ENCODE measurements around the gene MCM6.

MCM6 gene

GRCh38 chr2:135905679-135906078, 29.4 kb upstream of the MCM6 start:
- no peaks in the 10 kb centered on the region for H3K79me2 ChIP-seq (ENCODE audit: insufficient read depth, low read length)
- no peak overlapping the region for H3K4me2 ChIP-seq (ENCODE audit: low read depth, low read length, poor library complexity, severe bottlenecking)

GRCh38 chr2:135904341-135904989, 28.2 kb upstream of the MCM6 start:
- Histone ChIP-seq H2AFZ (ENCODE audit: low read depth, low read length, severe bottlenecking) (no peak overlapping the region), H3K36me3 (ENCODE audit: low read length) (peaks cover 33% of the 10 kb centered on the region), H3F3A (ENCODE audit: insufficient read depth) (peaks cover 9% of the 10 kb centered on the region; the same call in 1 of the 2 replicates), H3K9ac (ENCODE audit: low read length) (no peak overlapping the region), H3K9me3 (ENCODE audit: insufficient read depth, low read length) (no peaks in the 10 kb centered on the region), H3K79me2 (ENCODE audit: insufficient read depth, low read length) (no peaks in the 10 kb centered on the region), H3K4me2 (ENCODE audit: low read depth, low read length, poor library complexity, severe bottlenecking) (no peak overlapping the region), H3K4me3 (ENCODE audit: insufficient read depth, low read length, poor library complexity, severe bottlenecking) (no peak overlapping the region), H3K27ac (ENCODE audit: low read depth, low read length) (no peak overlapping the region), H3K9me2 (replicated peaks; ENCODE audit: insufficient read depth, low read length) (no peaks in the 10 kb centered on the region), H4K20me1 (ENCODE audit: low read depth, low read length) (no peaks in the 10 kb centered on the region), H3K27me3 (ENCODE audit: low read length) (no peaks in the 10 kb centered on the region)
- TF ChIP-seq EZH2phosphoT487 (conservative IDR thresholded peaks at IDR 0.05; ENCODE audit: low read length) (no peak), CTCF (IDR thresholded peaks at IDR 0.05; ENCODE audit: insufficient read depth, low read length, poor library complexity, severe bottlenecking) (no peak)

More at GRCh38 chr2:135905679-135906078, 29.4 kb upstream of the MCM6 start:
- H3K36me3 ChIP-seq (ENCODE audit: low read length): peaks cover 45% of the 10 kb centered on the region
- no peaks in the 10 kb centered on the region for H4K20me1 ChIP-seq (ENCODE audit: low read depth, low read length)
- H3K27me3 ChIP-seq (ENCODE audit: low read length): no peaks in the 10 kb centered on the region
- H2AFZ ChIP-seq (ENCODE audit: low read depth, low read length, severe bottlenecking): no peak overlapping the region
- H3K9ac ChIP-seq (ENCODE audit: low read length): no peak overlapping the region
- H3K4me3 ChIP-seq (ENCODE audit: insufficient read depth, low read length, poor library complexity, severe bottlenecking): no peak overlapping the region
- no peaks in the 10 kb centered on the region for H3K9me3 ChIP-seq (ENCODE audit: insufficient read depth, low read length)
- H3K9me2 ChIP-seq (replicated peaks; ENCODE audit: insufficient read depth, low read length): no peaks in the 10 kb centered on the region
- no peak overlapping the region for H3K27ac ChIP-seq (ENCODE audit: low read depth, low read length)
- H3F3A ChIP-seq (ENCODE audit: insufficient read depth): peaks cover 8% of the 10 kb centered on the region; the same call in 1 of the 2 replicates
- TF ChIP-seq CTCF (IDR thresholded peaks at IDR 0.05; ENCODE audit: insufficient read depth, low read length, poor library complexity, severe bottlenecking): no peak
- no peak for TF ChIP-seq EZH2phosphoT487 (conservative IDR thresholded peaks at IDR 0.05; ENCODE audit: low read length)

- no peak overlapping the region for H3K4me3 ChIP-seq (ENCODE audit: insufficient read depth, low read length, poor library complexity, severe bottlenecking)
- H3K27ac ChIP-seq (ENCODE audit: low read depth, low read length): no peak overlapping the region
- H3K36me3 ChIP-seq (ENCODE audit: low read length): peaks cover 29% of the 10 kb centered on the region; the same call in 1 of the 2 replicates
- H3K4me2 ChIP-seq (ENCODE audit: low read depth, low read length, poor library complexity, severe bottlenecking): no peak overlapping the region
- no peaks in the 10 kb centered on the region for H4K20me1 ChIP-seq (ENCODE audit: low read depth, low read length)
- H3F3A ChIP-seq (ENCODE audit: insufficient read depth): peaks cover 8% of the 10 kb centered on the region; the same call in 1 of the 2 replicates
- TF ChIP-seq CTCF (IDR thresholded peaks at IDR 0.05; ENCODE audit: insufficient read depth, low read length, poor library complexity, severe bottlenecking) (no peak), EZH2phosphoT487 (conservative IDR thresholded peaks at IDR 0.05; ENCODE audit: low read length) (no peak)
- H3K9me2 ChIP-seq (replicated peaks; ENCODE audit: insufficient read depth, low read length): no peaks in the 10 kb centered on the region
- H3K79me2 ChIP-seq (ENCODE audit: insufficient read depth, low read length): no peaks in the 10 kb centered on the region
- H3K9me3 ChIP-seq (ENCODE audit: insufficient read depth, low read length): no peaks in the 10 kb centered on the region
- H3K27me3 ChIP-seq (ENCODE audit: low read length): no peaks in the 10 kb centered on the region
- H2AFZ ChIP-seq (ENCODE audit: low read depth, low read length, severe bottlenecking): no peak overlapping the region
- no peak overlapping the region for H3K9ac ChIP-seq (ENCODE audit: low read length)
Observed at GRCh38 chr2:135903650-135904049, 27.4 kb upstream of the MCM6 start.

Data from SU-DHL-6 (cell line).